Activated CD4-positive, alpha-beta T cell treated with anti-CD3 and anti-CD28 coated beads for 36 hours (primary cell): ENCODE measurements around the gene SECTM1. TPM values are rescaled to one million over a fixed set of nuclear protein-coding genes. Genes with fewer than 3 reads are reported as not detected.

Source experiments
- ATAC-seq: fragments of 200-7000 bp; cut with Tn5 transposase; one replicate; pipeline ENCODE4 v1.10.0; 2021; ENCODE audit warnings: mild to moderate bottlenecking, moderate library complexity
- CTCF ChIA-PET: fragments of 350-600 bp; sonication (Branson Sonifier 250); formaldehyde crosslinking; loops from one replicate; lab custom pipeline; 2021; ENCODE audit warnings: antibody characterized with exemption; lab: Charles Lee
- POLR2A ChIA-PET: fragments of 350-600 bp; sonication (Branson Sonifier 250); formaldehyde crosslinking; loops from one replicate; lab custom pipeline; 2021; ENCODE audit warnings: antibody characterized with exemption, inconsistent platforms; lab: Charles Lee
- DNase-seq: peaks from one replicate; pipeline ENCODE4 v3.0.0-alpha.2; 2020
- H3K27ac Mint-ChIP-seq: one replicate; pipeline ENCODE4 v1.8.0; 2021; ENCODE audit warnings: mixed read lengths
- H3K27me3 Mint-ChIP-seq: one replicate; pipeline ENCODE4 v1.8.0; 2021; ENCODE audit warnings: mixed read lengths
- H3K36me3 Mint-ChIP-seq: one replicate; pipeline ENCODE4 v1.8.0; 2021; ENCODE audit warnings: low read depth, mixed read lengths
- H3K4me1 Mint-ChIP-seq: one replicate; pipeline ENCODE4 v1.8.0; 2021; ENCODE audit warnings: mixed read lengths
- H3K4me3 Mint-ChIP-seq: one replicate; pipeline ENCODE4 v1.8.0; 2021; ENCODE audit warnings: mild to moderate bottlenecking, moderate library complexity, mixed read lengths
- H3K9me3 Mint-ChIP-seq: one replicate; pipeline ENCODE4 v1.8.0; 2021; ENCODE audit warnings: low read depth, mixed read lengths
- intact Hi-C, 2 experiments: fragments of 100-400 bp; cut with DNase I in 1 of 2; cut with micrococcal nuclease in 1 of 2; formaldehyde crosslinking; loops; one replicate each; pipeline versions ENCODE4 v1.14.2 to v1.15.1; 2022 to 2024; cut with DNase I, micrococcal nuclease
- total RNA-seq, 2 experiments: library from RNA; stranded (reverse); gene quantifications; one replicate each; pipeline ENCODE4 v1.2.3, GENCODE V29; 2021

Gene SECTM1
- total RNA-seq, 2 experiments from 2014 or later = 9.0 to 10.9 TPM

DNA sequence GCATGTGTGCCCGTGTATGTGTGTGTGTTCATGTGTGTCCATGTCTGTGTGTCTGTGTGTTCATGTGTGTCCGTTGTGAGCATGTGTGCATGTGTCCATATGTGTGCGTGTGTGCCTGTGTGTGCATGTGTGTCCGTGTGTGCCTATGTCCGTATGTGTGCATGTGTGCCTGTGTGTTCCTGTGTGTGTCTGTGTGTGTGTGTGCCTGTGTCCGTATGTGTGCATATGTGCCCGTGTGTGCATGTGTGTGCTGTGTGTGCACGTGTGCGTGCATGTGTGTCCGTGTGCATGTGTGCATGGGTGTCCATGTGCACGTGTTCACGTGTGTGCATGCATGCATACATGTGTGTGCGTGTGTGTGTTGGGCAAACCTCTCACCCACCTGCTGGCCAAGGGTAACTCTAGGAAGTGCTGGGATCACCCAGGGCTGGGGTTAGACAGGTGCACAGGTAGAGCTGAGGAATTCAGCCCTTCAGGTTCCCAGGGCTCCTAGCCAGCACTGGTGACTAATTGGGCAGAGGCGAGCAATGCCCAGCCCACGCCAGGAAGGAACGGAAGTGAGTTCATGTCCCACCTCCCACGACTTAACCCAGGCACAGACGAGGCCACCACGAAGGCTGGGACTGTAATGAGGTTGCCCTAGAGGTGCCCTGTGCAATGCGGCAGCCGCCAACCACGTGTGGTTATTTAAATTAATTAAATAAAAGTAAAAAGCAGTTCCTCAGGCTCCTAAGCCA, 51.9 kb downstream of the SECTM1 start:
- ATAC-seq = peak; percentile 73
- ChIA-PET POLR2A (interaction anchor here (2.0 kb wide), 1 partner anchor 16 kb away, joined by 7 read pairs; no protein-coding TSS in a partner anchor), CTCF (interaction anchor here (1.0 to 1.7 kb wide), 4 partner anchors 11 to 44 kb away, joined by 3 to 6 read pairs (median 4); no protein-coding TSS in a partner anchor)
- H3K36me3 Mint-ChIP-seq = no peaks in the 10 kb centered on the region
- H3K4me3 Mint-ChIP-seq = peak overlapping the region; percentile 7
- H3K9me3 Mint-ChIP-seq = no peaks in the 10 kb centered on the region
- intact Hi-C loops = no loop called here
- peaks cover 27% of the 10 kb centered on the region for H3K4me1 Mint-ChIP-seq
- no peaks in the 10 kb centered on the region for H3K27me3 Mint-ChIP-seq
- no peak overlapping the region for H3K27ac Mint-ChIP-seq
- DNase-seq = peak; percentile 79

DNA sequence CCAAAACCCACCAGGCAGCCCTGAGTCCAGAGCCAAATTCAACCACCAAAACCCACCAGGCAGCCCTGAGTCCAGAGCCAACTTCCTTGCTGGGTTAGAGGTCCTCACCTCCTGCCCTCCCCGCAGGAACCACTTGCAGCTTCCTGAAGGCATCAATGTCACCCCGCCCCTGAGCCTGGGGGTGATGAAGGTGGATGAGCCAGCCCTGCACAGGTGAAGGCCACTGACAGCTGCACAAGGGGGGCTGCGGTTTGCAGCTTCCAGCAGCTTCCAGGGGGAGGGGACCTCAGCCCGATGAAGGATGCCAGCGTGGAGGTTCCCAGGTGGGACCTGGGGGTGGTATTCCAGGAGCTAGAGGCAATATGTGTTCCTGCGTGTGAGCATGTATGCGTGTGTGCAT, 52.5 kb downstream of the SECTM1 start:
- no peak for DNase-seq
- intact Hi-C loops = no loop called here
- ATAC-seq = no peak
- no peaks in the 10 kb centered on the region for H3K9me3 Mint-ChIP-seq
- CTCF ChIA-PET = no interaction called here
- H3K27ac Mint-ChIP-seq = no peak overlapping the region
- H3K4me3 Mint-ChIP-seq = no peak overlapping the region
- no peaks in the 10 kb centered on the region for H3K27me3 Mint-ChIP-seq
- no peaks in the 10 kb centered on the region for H3K36me3 Mint-ChIP-seq
- POLR2A ChIA-PET = no interaction called here
- H3K4me1 Mint-ChIP-seq = peaks cover 27% of the 10 kb centered on the region

DNA sequence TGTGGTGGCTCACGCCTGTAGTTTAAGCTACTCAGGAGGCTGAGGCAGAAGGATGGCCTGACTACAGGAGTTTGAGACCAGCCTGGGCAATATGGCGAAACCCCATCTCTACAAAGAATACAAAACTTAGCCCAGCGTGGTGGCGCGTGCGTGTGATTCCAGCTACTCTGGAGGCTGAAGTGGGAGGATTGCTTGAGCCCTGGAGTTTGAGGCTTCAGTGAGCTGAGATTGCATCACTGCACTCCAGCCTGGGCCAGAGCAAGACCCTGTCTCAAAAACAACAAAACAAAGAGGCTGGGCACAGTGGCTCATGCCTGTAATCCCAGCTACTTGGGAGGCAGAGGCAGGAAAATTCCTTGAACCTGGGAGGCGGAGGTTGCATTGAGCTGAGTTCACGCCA, 53.0 kb downstream of the SECTM1 start:
- Mint-ChIP-seq H3K27me3 (no peaks in the 10 kb centered on the region), H3K27ac (no peak overlapping the region), H3K36me3 (no peaks in the 10 kb centered on the region), H3K9me3 (no peaks in the 10 kb centered on the region), H3K4me1 (peaks cover 27% of the 10 kb centered on the region), H3K4me3 (no peak overlapping the region)
- intact Hi-C loops = no loop called here
- DNase-seq (no peak), ATAC-seq (no peak)
- CTCF ChIA-PET = interaction anchor here (0.7 kb wide), 1 partner anchor 85 kb away, joined by 3 read pairs; no protein-coding TSS in a partner anchor
- POLR2A ChIA-PET = no interaction called here

DNA sequence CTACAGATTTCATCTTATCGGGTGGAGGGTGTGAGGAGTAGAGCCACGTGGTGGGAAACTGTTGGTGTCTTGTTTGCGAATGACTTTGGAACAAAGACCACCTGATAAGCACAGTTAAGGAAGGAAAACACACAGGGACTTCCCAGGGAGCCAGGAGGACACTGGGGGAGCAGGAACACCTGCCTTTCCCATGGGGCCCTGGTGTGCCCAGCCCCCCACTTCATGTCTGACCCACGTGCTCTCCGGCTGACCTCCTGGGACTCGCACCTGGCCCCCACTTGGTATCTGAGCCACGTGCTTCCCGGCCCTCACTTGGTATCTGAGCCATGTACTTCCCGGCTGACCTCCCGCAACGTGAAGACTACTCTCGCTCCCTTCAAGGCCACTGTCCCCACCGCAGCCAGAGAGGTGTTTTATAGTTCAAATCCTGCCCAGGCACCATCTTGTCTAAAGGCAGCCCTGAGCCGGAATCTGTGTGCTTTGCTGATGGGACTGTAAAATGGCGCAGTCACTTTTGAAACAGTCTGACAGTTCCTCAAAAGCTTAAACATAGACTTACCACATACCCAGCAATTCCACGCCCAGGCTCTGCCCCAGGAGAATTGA, 54.7 kb downstream of the SECTM1 start:
- DNase-seq (no peak), ATAC-seq (no peak)
- ChIA-PET POLR2A (interaction anchor here (0.6 kb wide), 1 partner anchor 341 kb away, joined by 3 read pairs; no protein-coding TSS in a partner anchor), CTCF (no interaction called here)
- H3K4me3 Mint-ChIP-seq = no peak overlapping the region
- H3K27me3 Mint-ChIP-seq = no peaks in the 10 kb centered on the region
- no peaks in the 10 kb centered on the region for H3K9me3 Mint-ChIP-seq
- H3K36me3 Mint-ChIP-seq = no peaks in the 10 kb centered on the region
- intact Hi-C loops = no loop called here
- H3K27ac Mint-ChIP-seq = no peak overlapping the region
- H3K4me1 Mint-ChIP-seq = peaks cover 26% of the 10 kb centered on the region

DNA sequence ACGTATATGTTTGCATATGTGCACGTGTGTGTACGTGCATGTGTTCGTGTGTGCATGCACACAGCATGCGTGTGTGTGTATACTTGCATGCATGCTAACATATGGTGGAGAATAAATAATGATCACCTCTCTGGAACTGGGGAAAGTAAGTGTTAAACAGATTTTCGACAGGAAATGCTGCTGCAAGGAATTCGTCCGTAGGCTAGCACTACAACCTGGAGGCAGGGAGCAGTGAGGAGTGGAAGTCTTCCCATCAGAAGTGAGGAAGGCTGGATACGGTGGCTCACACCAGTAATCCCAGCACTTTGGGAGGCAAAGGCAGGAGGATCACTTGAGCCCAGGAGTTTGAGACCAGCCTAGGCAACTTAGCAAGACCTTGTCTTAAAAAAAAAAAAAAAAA, 55.3 kb downstream of the SECTM1 start:
- DNase-seq = no peak
- POLR2A ChIA-PET = no interaction called here
- CTCF ChIA-PET = interaction anchor here (0.6 kb wide), 1 partner anchor 48 kb away, joined by 3 read pairs; no protein-coding TSS in a partner anchor
- H3K4me3 Mint-ChIP-seq = no peak overlapping the region
- no peaks in the 10 kb centered on the region for H3K36me3 Mint-ChIP-seq
- H3K4me1 Mint-ChIP-seq = peaks cover 20% of the 10 kb centered on the region
- no peak for ATAC-seq
- no peaks in the 10 kb centered on the region for H3K9me3 Mint-ChIP-seq
- intact Hi-C loops = no loop called here
- no peaks in the 10 kb centered on the region for H3K27me3 Mint-ChIP-seq
- no peak overlapping the region for H3K27ac Mint-ChIP-seq

DNA sequence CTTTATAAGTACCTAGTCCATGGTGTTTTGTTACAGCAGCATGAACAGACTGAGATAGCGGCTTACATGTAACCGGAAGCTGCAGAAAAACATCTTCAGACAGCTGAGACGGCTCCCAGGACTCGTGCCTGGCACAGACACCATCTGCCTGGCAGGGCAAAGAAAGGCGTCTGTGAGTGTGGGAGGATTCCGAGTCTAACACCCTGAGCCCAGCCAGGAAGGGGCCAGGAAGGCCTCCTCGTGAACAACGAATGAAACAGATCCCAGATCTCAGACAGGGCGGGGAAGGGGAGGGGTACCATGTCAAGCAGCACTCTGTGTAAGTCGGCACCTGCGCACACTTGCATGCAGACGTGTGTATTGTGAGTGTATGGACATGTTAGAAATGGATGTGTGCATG, 55.7 kb downstream of the SECTM1 start:
- DNase-seq = no peak
- ChIA-PET CTCF (interaction anchor here (0.6 kb wide), 1 partner anchor 49 kb away, joined by 3 read pairs; no protein-coding TSS in a partner anchor), POLR2A (no interaction called here)
- intact Hi-C loops = no loop called here
- H3K27me3 Mint-ChIP-seq = no peaks in the 10 kb centered on the region
- H3K27ac Mint-ChIP-seq = no peak overlapping the region
- H3K36me3 Mint-ChIP-seq = no peaks in the 10 kb centered on the region
- H3K4me3 Mint-ChIP-seq = no peak overlapping the region
- peaks cover 16% of the 10 kb centered on the region for H3K4me1 Mint-ChIP-seq
- ATAC-seq = no peak
- no peaks in the 10 kb centered on the region for H3K9me3 Mint-ChIP-seq

DNA sequence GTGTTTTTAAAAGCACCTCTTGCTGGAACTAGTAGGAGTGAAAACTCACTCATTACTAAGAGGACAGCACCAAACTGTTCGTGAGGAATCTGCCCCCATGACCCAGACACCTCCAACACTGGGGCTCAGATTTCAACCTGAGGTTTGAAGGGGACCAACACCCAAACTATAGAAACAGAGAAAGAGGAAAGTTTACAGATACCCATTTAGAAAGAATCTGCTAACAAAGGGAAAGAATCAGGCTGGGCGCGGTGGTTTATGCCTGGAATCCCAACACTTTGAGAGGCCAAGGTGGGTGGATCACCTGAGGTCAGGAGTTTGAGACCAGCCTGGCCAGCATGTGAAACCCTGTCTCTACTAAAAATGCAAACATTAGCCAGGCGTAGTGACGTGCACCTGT, 56.6 kb downstream of the SECTM1 start:
- Mint-ChIP-seq H3K4me1 (peaks cover 16% of the 10 kb centered on the region), H3K27ac (no peak overlapping the region), H3K36me3 (peaks cover 7% of the 10 kb centered on the region), H3K4me3 (no peak overlapping the region), H3K9me3 (no peaks in the 10 kb centered on the region), H3K27me3 (no peaks in the 10 kb centered on the region)
- DNase-seq (no peak), ATAC-seq (no peak)
- ChIA-PET CTCF (no interaction called here), POLR2A (interaction anchor here (2.1 kb wide), 1 partner anchor 15 kb away, joined by 12 read pairs; no protein-coding TSS in a partner anchor)
- intact Hi-C loops = no loop called here

DNA sequence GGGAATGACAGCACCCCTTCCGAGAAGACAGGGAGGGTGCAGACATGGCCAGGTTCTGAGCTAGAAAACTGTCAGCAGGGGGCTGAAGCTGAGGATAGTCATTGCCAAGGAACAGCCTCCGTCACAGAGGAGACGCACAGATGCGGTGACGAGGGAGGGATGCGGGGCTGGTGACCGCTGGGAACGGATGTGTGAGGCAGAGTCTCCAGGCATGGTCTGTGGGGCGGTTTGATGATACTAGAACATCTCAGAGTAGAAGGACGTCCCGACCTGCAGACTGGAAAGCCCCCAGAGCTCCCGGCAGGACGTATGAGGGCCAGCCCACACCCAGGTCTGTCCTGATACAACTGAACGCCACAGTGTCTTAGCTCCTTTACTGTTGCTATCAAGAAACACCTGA, 58.2 kb downstream of the SECTM1 start:
- H3K9me3 Mint-ChIP-seq = no peaks in the 10 kb centered on the region
- H3K27me3 Mint-ChIP-seq = no peaks in the 10 kb centered on the region
- DNase-seq (no peak), ATAC-seq (no peak)
- peaks cover 22% of the 10 kb centered on the region for H3K36me3 Mint-ChIP-seq
- H3K27ac Mint-ChIP-seq = no peak overlapping the region
- no peak overlapping the region for H3K4me3 Mint-ChIP-seq
- ChIA-PET CTCF (interaction anchor here (1.0 kb wide), 1 partner anchor 23 kb away, joined by 3 read pairs; no protein-coding TSS in a partner anchor), POLR2A (interaction anchor here (2.1 kb wide), 1 partner anchor 17 kb away, joined by 12 read pairs; no protein-coding TSS in a partner anchor)
- H3K4me1 Mint-ChIP-seq = peaks cover 23% of the 10 kb centered on the region
- intact Hi-C loops = no loop called here

DNA sequence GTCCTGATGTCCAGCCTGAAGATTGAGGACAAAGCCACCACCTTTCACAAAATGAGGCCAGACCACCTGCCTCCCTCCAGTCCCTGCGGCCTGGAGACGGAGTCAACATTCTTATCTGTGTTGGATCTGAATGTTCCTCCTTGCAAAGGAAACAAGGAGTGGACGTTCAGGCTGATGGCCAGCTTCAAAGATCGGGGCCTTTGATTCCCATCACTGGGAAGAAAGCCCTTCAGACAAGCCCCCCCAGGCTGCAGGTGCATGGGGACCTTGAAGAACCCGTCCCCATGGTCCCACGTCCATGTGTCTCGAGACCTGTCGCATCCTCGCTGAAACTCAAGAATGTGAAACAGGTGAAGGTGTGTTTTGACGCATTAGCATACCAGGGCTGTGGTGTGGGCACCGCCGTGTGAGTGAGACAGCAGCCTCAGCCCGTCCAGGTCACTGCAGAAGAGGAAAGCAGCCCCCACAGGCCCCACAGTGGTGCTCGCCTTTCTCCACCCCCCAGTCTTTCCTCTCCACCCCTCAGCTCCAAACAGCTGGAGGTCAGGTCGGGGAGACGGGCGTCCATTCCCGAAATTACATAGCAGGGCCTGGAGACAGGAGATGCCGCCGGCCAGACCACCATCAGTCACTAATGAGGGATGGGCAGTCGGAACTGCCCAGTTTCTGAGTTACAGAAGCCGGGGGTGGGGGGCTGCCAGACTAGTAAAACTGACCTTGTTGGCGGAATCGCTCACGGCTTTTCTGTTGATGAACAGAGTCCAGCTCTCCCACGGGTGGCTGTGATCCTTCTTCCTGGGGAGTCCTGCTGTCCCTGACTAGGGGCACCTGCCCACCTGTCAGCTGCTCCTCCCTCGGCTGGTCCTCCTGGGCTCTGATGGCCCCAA, 59.2 kb downstream of the SECTM1 start:
- Mint-ChIP-seq H3K4me3 (peak overlapping the region; percentile 75), H3K4me1 (peaks cover 32% of the 10 kb centered on the region), H3K27me3 (no peaks in the 10 kb centered on the region), H3K36me3 (peaks cover 24% of the 10 kb centered on the region), H3K27ac (peak overlapping the region; percentile 25), H3K9me3 (no peaks in the 10 kb centered on the region)
- ATAC-seq = no peak
- CTCF ChIA-PET = interaction anchor here (0.6 to 1.0 kb wide), 3 partner anchors 24 to 33 kb away, joined by 3 read pairs; no protein-coding TSS in a partner anchor
- intact Hi-C loops = loop anchor here in 1 of 2 experiments (5.0 kb wide), 1 partner anchor 297 kb away; the partner anchor contains the start of gene ASPSCR1
- POLR2A ChIA-PET = interaction anchor here (1.6 to 2.1 kb wide), 3 partner anchors 18 to 23 kb away, joined by 4 to 12 read pairs (median 10); no protein-coding TSS in a partner anchor
- DNase-seq = no peak

DNA sequence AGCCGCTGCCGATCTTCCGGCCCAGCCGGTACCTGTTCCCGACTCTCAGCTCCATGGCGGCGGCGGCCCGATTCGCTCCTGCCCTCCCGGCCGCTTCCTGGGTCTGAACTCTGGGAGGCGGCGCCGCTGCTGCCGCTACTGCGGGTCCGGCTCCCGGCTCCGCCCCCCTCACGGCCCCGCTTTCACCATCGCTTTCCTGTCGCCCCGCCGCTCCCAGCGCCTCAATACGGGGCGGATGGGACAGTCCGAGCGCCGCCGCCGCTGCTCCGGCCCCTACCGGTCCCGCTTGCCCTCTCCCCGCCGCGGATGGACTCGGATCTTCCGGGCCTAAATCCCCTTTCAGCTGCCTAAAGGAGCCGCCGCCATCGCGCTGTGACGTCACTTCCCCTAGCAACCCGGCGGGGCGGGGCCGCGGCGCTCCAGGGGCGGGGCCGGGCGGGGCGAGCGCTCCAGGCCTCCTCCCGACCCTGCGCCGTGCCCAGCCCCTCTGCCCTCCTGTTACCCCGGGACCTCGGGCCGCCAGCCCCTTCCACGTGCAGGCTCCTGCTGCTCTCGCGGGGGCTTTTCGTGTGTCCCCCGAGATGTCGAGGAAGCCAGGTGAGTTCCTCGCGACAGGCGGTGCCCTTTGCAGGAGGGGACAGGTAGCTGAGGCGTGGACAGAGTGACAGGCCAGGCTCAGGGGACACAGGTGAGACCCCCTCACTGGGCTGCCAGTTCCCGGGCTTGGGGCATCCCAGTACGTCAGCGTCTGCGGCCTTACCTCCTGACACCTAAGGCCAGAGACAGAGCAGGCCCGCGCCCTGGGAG, 60.0 kb downstream of the SECTM1 start, which contains the start of gene CSNK1D:
TSS of gene CSNK1D (minus strand) at position 374 of the 807 bp plus-strand sequence. CDS start at position 55, 319 bp downstream.
- ChIA-PET POLR2A (interaction anchor here (0.6 to 1.9 kb wide), 4 partner anchors 10 to 53 kb away, joined by 3 to 10 read pairs (median 4); no protein-coding TSS in a partner anchor), CTCF (interaction anchor here (0.6 to 0.7 kb wide), 2 partner anchors 25 to 28 kb away, joined by 3 read pairs; no protein-coding TSS in a partner anchor)
- Mint-ChIP-seq H3K4me3 (peak within 1 kb of the TSS; percentile 90), H3K9me3 (no peaks in the 10 kb centered on the region), H3K27me3 (no peaks in the 10 kb centered on the region), H3K36me3 (peaks cover 24% of the 10 kb centered on the region), H3K4me1 (peaks cover 39% of the 10 kb centered on the region), H3K27ac (peak within 1 kb of the TSS; percentile 94)
- intact Hi-C loops = loop anchor here (1.0 to 5.0 kb wide), 14 partner anchors 15 to 296 kb away; partner anchors contain the start of genes ASPSCR1 (in 1 of the 2), CENPX (in 1 of the 2), CYBC1 (in 1 of the 2) and FASN (in 1 of the 2)
- ATAC-seq (peak; percentile 81), DNase-seq (peak; percentile 96)
